GM12891 (cell line): ENCODE results near the gene PRKCE.

Experiments
- PAX5 ChIP-seq: IDR thresholded peaks from 2 replicates; pipeline ENCODE4 v1.6.1; 2011; ENCODE audit warnings: low read length, moderate library complexity, mild to moderate bottlenecking; ENCODE audit not compliant: insufficient read depth, severe bottlenecking
- POLR2A ChIP-seq: IDR thresholded peaks from 2 replicates; pipeline ENCODE4 v1.6.1; 2011; ENCODE audit warnings: low read depth, low read length, control low read depth
- POLR2AphosphoS5 ChIP-seq: IDR thresholded peaks from 2 replicates; pipeline ENCODE4 v1.6.1; 2011; ENCODE audit warnings: low read depth, low read length, control low read depth
- POU2F2 ChIP-seq: IDR thresholded peaks from 2 replicates; pipeline ENCODE4 v1.6.1; 2011; ENCODE audit warnings: low read depth, mild to moderate bottlenecking, control low read depth, low read length, moderate library complexity
- SPI1 ChIP-seq: IDR thresholded peaks from 2 replicates; pipeline ENCODE4 v1.6.1; 2011; ENCODE audit warnings: low read depth, low read length, control low read depth
- TAF1 ChIP-seq: IDR thresholded peaks from 2 replicates; pipeline ENCODE4 v1.6.1; 2011; ENCODE audit warnings: low read depth, low read length, control low read depth

DNA sequence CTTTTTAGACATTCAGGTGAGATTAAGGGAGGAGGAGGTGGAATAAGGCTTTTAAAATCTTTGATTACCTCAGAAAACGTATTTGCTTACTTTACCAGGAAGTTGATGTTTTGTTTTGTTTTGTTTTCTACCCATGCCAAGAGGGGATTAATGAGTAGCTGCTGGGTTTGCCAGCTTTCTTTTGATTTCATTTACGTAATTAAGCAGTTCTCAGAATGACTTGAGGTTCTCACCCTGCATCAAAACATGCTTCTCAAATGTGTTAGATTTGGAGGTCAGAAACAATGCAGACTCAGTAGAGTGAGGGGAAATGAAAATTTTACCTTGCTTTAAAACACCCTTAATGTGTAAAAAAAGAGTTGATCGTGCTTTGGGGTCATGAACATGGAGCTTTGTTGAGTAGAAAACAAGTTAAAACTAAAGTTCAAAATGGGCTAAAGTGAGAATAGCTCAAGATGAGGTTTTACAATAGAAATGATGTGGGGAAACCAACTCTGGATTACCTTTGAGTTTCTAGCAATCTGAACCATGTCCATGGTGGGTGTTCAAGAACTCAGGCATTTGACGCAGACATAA lies 428.6 kb downstream of the PRKCE start:
- no peak for TF ChIP-seq POLR2A
- no peak for TF ChIP-seq POLR2AphosphoS5
- no peak for TF ChIP-seq TAF1
- TF ChIP-seq POU2F2: no peak
- TF ChIP-seq PAX5: no peak
- no peak for TF ChIP-seq SPI1
